ENCODE measurements around the gene MYRF. TPM values are rescaled to one million over a fixed set of nuclear protein-coding genes. Genes with fewer than 3 reads are reported as not detected.

MYRF gene
- total RNA-seq = 0.04 TPM in 1 of 2 replicates, not detected in the other

GRCh38 chr11:61752117-61752924 lies at the start of gene MYRF:
Gene MYRF (plus strand): TSS chr11:61752636. CDS start chr11:61752745, 109 bp downstream.

GRCh38 chr11:61792310-61793082 lies 40.1 kb downstream of the MYRF start, which contains the start of the genes FEN1 and TMEM258:
Gene FEN1 (plus strand): TSS chr11:61792911. CDS start chr11:61795362, 2,451 bp downstream.
Gene TMEM258 (minus strand): TSS chr11:61792599. CDS start chr11:61792558, 41 bp downstream.

GRCh38 chr11:61816736-61817455 lies 64.5 kb downstream of the MYRF start, which contains the start of gene FADS1:
Gene FADS1 (minus strand): TSS chr11:61817003. CDS start chr11:61816929, 74 bp downstream.

GRCh38 chr11:61827571-61828378 lies 75.3 kb downstream of the MYRF start, which contains the start of gene FADS2:
Gene FADS2 (plus strand): TSS chr11:61828300. CDS start chr11:61828391, 91 bp downstream.

Other genes starting within 250 kb of the MYRF start
- not detected in 2 replicates for gene LRRC10B, start 243.9 kb upstream of the MYRF start, total RNA-seq
- 3.6 and 10.8 TPM in 2 replicates for gene SYT7, start 171.6 kb upstream of the MYRF start, total RNA-seq
- gene DAGLA, start 72.2 kb upstream of the MYRF start, total RNA-seq = 0.16 and 0.49 TPM in 2 replicates
- gene TMEM258, start 40.0 kb downstream of the MYRF start, total RNA-seq = 94.1 and 112 TPM in 2 replicates
- gene FEN1, start 40.3 kb downstream of the MYRF start, total RNA-seq = 16.6 and 63.6 TPM in 2 replicates
- gene FADS1, start 64.4 kb downstream of the MYRF start, total RNA-seq = 32.8 and 54.6 TPM in 2 replicates
- 162 and 243 TPM in 2 replicates for gene FADS2, start 75.7 kb downstream of the MYRF start, total RNA-seq
- gene FADS3, start 138.9 kb downstream of the MYRF start, total RNA-seq = 33.4 and 130 TPM in 2 replicates
- 0.53 and 0.78 TPM in 2 replicates for gene RAB3IL1, start 164.9 kb downstream of the MYRF start, total RNA-seq
- 0.11 and 1.4 TPM in 2 replicates for gene BEST1, start 197.7 kb downstream of the MYRF start, total RNA-seq
- gene FTH1, start 215.0 kb downstream of the MYRF start, total RNA-seq = 407 and 508 TPM in 2 replicates